Neutrophil (primary cell): Measurements from ENCODE around the gene SPTBN1.

ENCODE experiments used
- H3K27ac ChIP-seq: fragments of 200-600 bp; sonication (generic); 2 replicates; pipeline ENCODE4 v1.5.1; 2016; ENCODE audit warnings: mild to moderate bottlenecking, moderate library complexity
- H3K27me3 ChIP-seq: fragments of 200-600 bp; sonication (generic); 2 replicates; pipeline ENCODE4 v1.6.0; 2016; ENCODE audit warnings: mild to moderate bottlenecking
- H3K36me3 ChIP-seq: fragments of 200-600 bp; sonication (generic); 2 replicates; pipeline ENCODE4 v1.5.1; 2017
- H3K4me1 ChIP-seq, 2 experiments: fragments of 200-600 bp in 1 of 2; sonication (generic) in 1 of 2; 1 replicate in 1 of 2; 2 replicates in 1 of 2; pipeline versions ENCODE4 v1.5.1 to v1.6.1; 2013 to 2016; ENCODE audit warnings: low read depth in 1 of 2, low read length in 1 of 2, mild to moderate bottlenecking in 1 of 2, moderate library complexity in 1 of 2; ENCODE audit not compliant: control insufficient read depth in 1 of 2, insufficient read depth in 1 of 2
- H3K4me3 ChIP-seq, 2 experiments: fragments of 200-600 bp in 1 of 2; sonication (generic) in 1 of 2; 1 replicate in 1 of 2; 2 replicates in 1 of 2; pipeline ENCODE4 v1.5.1; 2013 to 2016; ENCODE audit warnings: low read depth in 1 of 2, low read length in 1 of 2, mild to moderate bottlenecking in 1 of 2, moderate library complexity in 1 of 2
- H3K9me3 ChIP-seq: fragments of 200-600 bp; sonication (generic); 2 replicates; pipeline ENCODE4 v1.5.1; 2016
- TF ChIP-seq, protein P1 (sequence below): fragments of 200-600 bp; sonication (generic); IDR thresholded peaks from 2 replicates; pipeline ENCODE4 v1.5.1; 2016; ENCODE audit warnings: antibody characterized with exemption

The SPTBN1 gene

DNA sequence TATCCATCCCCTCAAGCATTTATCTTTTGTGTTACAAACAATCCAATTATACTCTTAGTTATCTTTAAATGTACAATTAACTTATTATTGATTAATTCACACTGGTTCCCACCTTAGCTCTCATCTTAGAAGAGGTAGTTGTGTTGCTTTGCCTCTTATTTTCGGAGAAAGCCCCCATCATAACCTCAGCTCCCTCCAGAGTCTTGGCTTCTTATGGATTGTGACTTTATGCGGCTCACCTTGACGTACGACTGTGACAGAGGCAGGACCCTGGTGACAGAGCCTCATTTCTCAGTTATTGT is 132.9 kb downstream of the SPTBN1 start:
- no peaks in the 10 kb centered on the region for H3K27me3 ChIP-seq
- TF ChIP-seq, protein P1, sequence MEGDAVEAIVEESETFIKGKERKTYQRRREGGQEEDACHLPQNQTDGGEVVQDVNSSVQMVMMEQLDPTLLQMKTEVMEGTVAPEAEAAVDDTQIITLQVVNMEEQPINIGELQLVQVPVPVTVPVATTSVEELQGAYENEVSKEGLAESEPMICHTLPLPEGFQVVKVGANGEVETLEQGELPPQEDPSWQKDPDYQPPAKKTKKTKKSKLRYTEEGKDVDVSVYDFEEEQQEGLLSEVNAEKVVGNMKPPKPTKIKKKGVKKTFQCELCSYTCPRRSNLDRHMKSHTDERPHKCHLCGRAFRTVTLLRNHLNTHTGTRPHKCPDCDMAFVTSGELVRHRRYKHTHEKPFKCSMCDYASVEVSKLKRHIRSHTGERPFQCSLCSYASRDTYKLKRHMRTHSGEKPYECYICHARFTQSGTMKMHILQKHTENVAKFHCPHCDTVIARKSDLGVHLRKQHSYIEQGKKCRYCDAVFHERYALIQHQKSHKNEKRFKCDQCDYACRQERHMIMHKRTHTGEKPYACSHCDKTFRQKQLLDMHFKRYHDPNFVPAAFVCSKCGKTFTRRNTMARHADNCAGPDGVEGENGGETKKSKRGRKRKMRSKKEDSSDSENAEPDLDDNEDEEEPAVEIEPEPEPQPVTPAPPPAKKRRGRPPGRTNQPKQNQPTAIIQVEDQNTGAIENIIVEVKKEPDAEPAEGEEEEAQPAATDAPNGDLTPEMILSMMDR, result no peak
- peak overlapping the region; percentile 84 for H3K27ac ChIP-seq
- no peaks in the 10 kb centered on the region for H3K36me3 ChIP-seq
- no peaks in the 10 kb centered on the region for H3K9me3 ChIP-seq
- H3K4me3 ChIP-seq, result peak overlapping the region in 1 of 2 experiments; percentile 34
- H3K4me1 ChIP-seq, result peaks cover 85 to 91% of the 10 kb centered on the region in 2 experiments

DNA sequence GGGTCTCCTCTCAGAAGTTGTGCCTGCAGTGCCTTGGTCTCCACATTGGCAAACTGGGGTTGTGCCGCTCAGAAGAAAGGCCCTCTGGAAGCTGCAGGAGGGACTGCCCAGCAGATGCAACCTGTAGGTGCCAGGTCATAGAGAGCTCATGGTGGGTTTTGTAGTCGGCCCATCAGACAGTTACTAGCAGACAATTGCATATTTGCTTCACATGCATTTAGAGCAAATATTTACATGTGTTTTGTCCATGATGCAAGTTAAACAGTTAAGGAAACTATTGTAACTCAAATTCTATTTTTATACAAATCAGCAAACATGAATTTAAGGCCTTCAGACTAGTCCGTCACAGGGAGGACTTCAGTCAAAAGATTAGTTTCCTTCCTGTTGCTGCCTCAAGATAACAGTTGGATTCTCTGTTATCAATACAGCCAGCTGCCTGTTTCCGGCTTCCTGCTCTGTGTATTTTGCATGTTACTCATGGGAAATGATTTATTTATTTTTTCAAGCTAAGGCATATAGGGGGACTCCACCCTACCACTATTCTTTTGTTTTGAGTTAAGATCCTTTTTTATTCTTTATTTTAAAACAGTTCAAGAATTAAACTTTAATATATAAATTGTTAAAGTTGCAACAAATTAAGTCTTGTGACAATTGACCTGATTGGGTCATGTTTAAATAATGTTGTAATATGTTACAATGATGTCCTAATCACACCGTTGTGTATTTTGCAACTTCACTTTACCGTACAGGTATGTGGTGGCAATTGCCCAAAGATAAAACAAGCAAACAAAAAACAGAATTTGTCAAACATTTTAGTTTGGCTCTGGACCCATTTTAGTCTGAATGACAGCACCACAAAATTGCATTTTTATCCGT is 133.5 kb downstream of the SPTBN1 start:
- Histone ChIP-seq H3K27me3 (no peaks in the 10 kb centered on the region), H3K36me3 (no peaks in the 10 kb centered on the region), H3K4me1 (peaks cover 91 to 95% of the 10 kb centered on the region in 2 experiments), H3K9me3 (no peaks in the 10 kb centered on the region), H3K4me3 (peak overlapping the region; percentile 30 to 34), H3K27ac (peak overlapping the region; percentile 84)
- TF ChIP-seq, protein P1, result no peak

DNA sequence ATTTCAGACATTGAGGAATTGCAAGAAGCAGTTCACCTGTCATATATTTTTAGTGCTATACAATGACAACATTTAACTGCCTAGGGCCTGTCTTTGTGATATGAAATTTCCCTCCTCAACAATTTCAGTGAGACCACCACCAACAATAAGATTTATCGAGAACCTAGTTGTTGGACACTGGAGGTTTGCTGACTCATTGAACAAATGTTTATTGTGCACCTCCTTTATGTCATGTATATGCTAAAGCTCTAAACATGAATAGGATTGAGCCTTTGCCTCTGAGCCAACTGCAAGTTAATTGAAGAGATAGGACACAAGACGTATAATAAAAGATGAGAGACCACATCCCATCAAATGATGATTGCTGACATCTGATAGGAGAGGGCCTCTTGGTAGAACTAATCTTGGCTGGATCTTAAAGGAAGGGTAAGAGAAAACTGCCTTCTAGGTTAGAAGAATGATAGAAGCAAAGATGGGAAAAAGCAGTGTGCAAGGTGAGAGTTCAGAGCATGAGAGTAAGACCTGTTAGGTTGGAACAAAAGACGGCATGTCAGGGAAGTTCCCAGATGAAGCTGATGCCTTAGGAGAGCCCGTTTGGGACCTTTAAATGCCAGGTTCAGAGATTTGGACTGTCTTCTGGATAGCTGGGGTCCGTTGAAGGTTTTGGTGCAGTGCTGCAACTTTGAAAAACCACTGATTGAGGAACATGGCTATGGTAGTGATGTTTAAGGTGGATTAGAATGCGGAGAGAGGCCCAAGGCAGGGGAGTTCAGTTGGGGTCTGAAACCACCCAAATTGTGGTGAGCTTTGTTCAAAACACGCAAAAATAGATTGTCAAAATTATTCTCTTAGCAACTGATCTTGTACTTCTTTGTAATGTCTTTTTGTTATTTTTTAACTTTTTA is 134.3 kb downstream of the SPTBN1 start:
- no peaks in the 10 kb centered on the region for H3K36me3 ChIP-seq
- TF ChIP-seq, protein P1, result no peak
- H3K27ac ChIP-seq, result peak overlapping the region; percentile 84
- H3K9me3 ChIP-seq, result no peaks in the 10 kb centered on the region
- peak overlapping the region in 1 of 2 experiments; percentile 34 for H3K4me3 ChIP-seq
- H3K27me3 ChIP-seq, result no peaks in the 10 kb centered on the region
- peaks cover 95 to 96% of the 10 kb centered on the region in 2 experiments for H3K4me1 ChIP-seq

DNA sequence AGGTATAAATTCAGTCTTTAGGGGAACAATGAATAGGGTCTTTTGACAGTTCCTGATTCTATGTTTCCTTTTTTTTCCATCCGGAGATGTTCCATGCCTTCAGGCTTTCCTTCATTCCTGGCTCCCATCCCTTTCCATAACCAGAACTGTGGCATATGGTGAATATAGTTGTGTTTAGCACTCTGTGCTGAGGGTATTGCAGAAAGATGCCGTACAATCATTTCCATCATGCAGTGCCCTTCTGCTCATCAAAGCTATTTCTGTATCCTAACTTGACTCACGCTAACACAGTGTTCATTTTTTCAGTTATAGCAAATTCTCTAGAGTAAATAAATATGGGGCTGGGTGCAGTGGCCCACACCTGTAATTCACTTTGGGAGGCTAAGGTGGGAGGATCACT is 135.4 kb downstream of the SPTBN1 start:
- no peaks in the 10 kb centered on the region for H3K9me3 ChIP-seq
- TF ChIP-seq, protein P1, result no peak
- H3K36me3 ChIP-seq, result no peaks in the 10 kb centered on the region
- no peaks in the 10 kb centered on the region for H3K27me3 ChIP-seq
- peaks cover 96 to 100% of the 10 kb centered on the region in 2 experiments for H3K4me1 ChIP-seq
- H3K27ac ChIP-seq, result peak overlapping the region; percentile 84
- H3K4me3 ChIP-seq, result no peak overlapping the region

DNA sequence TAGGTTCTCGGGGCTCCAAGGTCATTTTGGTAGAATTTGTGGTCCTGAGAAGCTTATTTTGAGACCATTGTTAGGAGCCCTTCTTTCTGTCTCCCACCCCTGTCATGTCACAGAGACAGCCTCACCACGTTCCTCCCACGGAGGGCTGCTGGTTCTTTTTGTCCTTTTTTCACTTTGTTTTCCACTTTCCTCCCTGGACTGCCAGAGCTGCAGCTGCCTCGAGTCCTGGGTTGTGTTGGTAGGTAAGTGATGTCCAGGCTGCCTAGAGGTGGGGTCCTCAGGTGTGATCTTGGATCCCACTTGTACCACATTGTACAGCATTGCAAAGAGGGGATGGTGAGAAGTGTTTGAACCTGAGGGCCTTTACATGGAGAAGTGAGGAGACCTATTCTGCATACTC is 137.1 kb downstream of the SPTBN1 start:
- H3K9me3 ChIP-seq, result no peaks in the 10 kb centered on the region
- H3K36me3 ChIP-seq, result no peaks in the 10 kb centered on the region
- H3K27ac ChIP-seq, result peak overlapping the region; percentile 86
- peaks cover 96 to 100% of the 10 kb centered on the region in 2 experiments for H3K4me1 ChIP-seq
- TF ChIP-seq, protein P1, result no peak
- no peak overlapping the region for H3K4me3 ChIP-seq
- H3K27me3 ChIP-seq, result no peaks in the 10 kb centered on the region
